ENCODE measurements around the gene LAMC3. TPM values are rescaled to one million over a fixed set of nuclear protein-coding genes. Genes with fewer than 3 reads are reported as not detected.

LAMC3 gene
- total RNA-seq, 2 experiments from 2014 or later: 0.19 to 2.2 TPM

DNA sequence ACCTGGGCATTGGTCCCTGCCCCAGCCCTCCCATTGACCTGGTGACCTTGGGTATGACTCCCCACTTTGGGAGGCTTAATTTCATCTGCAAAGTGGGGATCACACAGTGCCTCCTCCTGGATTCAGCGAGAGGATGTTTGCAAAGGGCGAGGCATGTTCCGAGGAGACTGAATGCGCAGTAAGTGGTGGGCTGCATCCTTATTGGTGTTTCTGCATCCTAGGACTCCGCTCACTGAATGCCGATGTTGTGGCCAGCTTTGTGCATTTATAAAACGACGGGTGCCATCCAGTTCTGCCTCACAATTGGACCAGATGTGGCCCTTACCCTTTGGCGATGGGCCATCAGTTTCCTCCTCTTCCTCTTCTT, 63.9 kb downstream of the LAMC3 start:
- intact Hi-C loops (cut with micrococcal nuclease; ENCODE audit: unreplicated experiment): no loop called here
- BruUV-seq (replicated peaks): no TSS peak
- no peak for DNase-seq (ENCODE audit: low spot score)
- no peaks in the 10 kb centered on the region for H3K79me2 ChIP-seq (ENCODE audit: insufficient read depth, low read depth, low read length)
- H3K9me2 ChIP-seq (ENCODE audit: insufficient read depth, low read length): no peaks in the 10 kb centered on the region
- no peaks in the 10 kb centered on the region for H3K4me1 ChIP-seq (ENCODE audit: insufficient read depth, low read length, poor library complexity, severe bottlenecking)
- H3K4me2 ChIP-seq (ENCODE audit: low read length): no peak overlapping the region
- TF ChIP-seq, protein P1, sequence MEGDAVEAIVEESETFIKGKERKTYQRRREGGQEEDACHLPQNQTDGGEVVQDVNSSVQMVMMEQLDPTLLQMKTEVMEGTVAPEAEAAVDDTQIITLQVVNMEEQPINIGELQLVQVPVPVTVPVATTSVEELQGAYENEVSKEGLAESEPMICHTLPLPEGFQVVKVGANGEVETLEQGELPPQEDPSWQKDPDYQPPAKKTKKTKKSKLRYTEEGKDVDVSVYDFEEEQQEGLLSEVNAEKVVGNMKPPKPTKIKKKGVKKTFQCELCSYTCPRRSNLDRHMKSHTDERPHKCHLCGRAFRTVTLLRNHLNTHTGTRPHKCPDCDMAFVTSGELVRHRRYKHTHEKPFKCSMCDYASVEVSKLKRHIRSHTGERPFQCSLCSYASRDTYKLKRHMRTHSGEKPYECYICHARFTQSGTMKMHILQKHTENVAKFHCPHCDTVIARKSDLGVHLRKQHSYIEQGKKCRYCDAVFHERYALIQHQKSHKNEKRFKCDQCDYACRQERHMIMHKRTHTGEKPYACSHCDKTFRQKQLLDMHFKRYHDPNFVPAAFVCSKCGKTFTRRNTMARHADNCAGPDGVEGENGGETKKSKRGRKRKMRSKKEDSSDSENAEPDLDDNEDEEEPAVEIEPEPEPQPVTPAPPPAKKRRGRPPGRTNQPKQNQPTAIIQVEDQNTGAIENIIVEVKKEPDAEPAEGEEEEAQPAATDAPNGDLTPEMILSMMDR (conservative IDR thresholded peaks at IDR 0.05; ENCODE audit: low read length): no peak
- TF ChIP-seq EZH2phosphoT487 (IDR thresholded peaks at IDR 0.05; ENCODE audit: borderline replicate concordance, low read depth, low read length): no peak
- H4K20me1 ChIP-seq (ENCODE audit: insufficient read depth, low read length): no peaks in the 10 kb centered on the region
- H3K9me3 ChIP-seq (ENCODE audit: low read length): no peaks in the 10 kb centered on the region
- no peak overlapping the region for H3K4me3 ChIP-seq (ENCODE audit: low read depth, low read length, poor library complexity, severe bottlenecking)
- no peak overlapping the region for H3K27ac ChIP-seq (ENCODE audit: low read depth, low read length, poor library complexity, severe bottlenecking)
- H3K36me3 ChIP-seq (ENCODE audit: insufficient read depth, low read length): no peaks in the 10 kb centered on the region
- POLR2A ChIA-PET: interaction anchor here (0.6 kb wide), 1 partner anchor 60 kb away, joined by 8 read pairs; no protein-coding TSS in a partner anchor
- CTCF ChIA-PET (ENCODE audit: unreplicated experiment): no interaction called here
- no peak overlapping the region for H2AFZ ChIP-seq (ENCODE audit: low read length)

DNA sequence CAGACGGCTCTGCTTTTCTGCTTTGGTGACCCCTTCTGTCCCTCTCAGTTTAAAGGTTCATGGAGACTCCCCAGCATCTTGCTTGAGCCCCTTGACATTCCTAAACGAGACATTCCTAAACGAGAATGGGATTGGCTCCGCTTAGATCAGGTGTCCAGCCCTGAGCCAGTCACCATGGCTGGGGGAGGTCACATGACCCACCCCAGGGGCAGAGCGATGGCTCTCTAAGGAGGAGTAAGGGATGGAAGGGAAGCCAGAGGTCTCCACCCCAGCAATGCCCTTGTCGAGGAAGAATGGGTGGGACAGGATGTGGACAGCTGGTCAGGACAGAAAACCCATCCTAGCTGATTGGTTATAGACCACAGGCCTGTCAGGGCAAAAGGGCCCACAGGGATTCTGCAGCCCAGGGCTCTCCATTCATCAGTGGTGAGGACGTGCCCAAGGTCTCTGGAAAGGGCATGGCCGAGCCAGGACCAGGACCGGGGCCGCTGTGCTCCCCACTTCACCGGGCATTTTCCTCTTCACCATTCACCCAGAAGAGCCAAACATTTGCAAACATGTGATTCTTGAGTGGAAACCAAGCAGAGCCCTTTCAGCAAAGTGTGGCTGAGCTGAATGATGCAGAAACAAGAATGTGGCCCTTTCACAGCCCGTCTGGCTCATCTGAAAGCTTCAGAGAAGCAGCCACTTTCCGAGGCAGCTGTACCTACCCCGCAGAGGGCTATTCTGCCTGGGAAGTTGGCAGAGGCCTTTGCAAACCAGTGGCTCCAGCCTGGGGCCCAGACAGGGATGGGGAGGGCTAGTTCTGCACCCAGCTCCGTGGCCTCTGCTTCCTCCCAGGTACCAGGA, 67.6 kb downstream of the LAMC3 start:
- Histone ChIP-seq H3K36me3 (ENCODE audit: insufficient read depth, low read length) (no peaks in the 10 kb centered on the region), H3K79me2 (ENCODE audit: insufficient read depth, low read depth, low read length) (no peaks in the 10 kb centered on the region), H4K20me1 (ENCODE audit: insufficient read depth, low read length) (no peaks in the 10 kb centered on the region), H3K4me3 (ENCODE audit: low read depth, low read length, poor library complexity, severe bottlenecking) (no peak overlapping the region), H3K27ac (ENCODE audit: low read depth, low read length, poor library complexity, severe bottlenecking) (no peak overlapping the region), H3K9me3 (ENCODE audit: low read length) (no peaks in the 10 kb centered on the region), H3K4me1 (ENCODE audit: insufficient read depth, low read length, poor library complexity, severe bottlenecking) (no peaks in the 10 kb centered on the region), H3K9me2 (ENCODE audit: insufficient read depth, low read length) (no peaks in the 10 kb centered on the region), H3K4me2 (ENCODE audit: low read length) (no peak overlapping the region), H2AFZ (ENCODE audit: low read length) (no peak overlapping the region)
- no peak for DNase-seq (ENCODE audit: low spot score)
- ChIA-PET CTCF (ENCODE audit: unreplicated experiment) (no interaction called here), POLR2A (no interaction called here)
- intact Hi-C loops (cut with micrococcal nuclease; ENCODE audit: unreplicated experiment): no loop called here
- TF ChIP-seq EZH2phosphoT487 (IDR thresholded peaks at IDR 0.05; ENCODE audit: borderline replicate concordance, low read depth, low read length): no peak
- TF ChIP-seq, protein P1 (conservative IDR thresholded peaks at IDR 0.05; ENCODE audit: low read length): no peak
- no TSS peak for BruUV-seq (replicated peaks)
